Glutamatergic neuron (in vitro differentiated cells): ENCODE data around the gene AGAP1. TPM values are rescaled to one million over a fixed set of nuclear protein-coding genes. Genes with fewer than 3 reads are reported as not detected.
A peak's percentile ranks its signal among the peaks of the same experiment; 100 is the strongest.

ENCODE experiments used
- DNase-seq: peaks from one replicate; pipeline ENCODE4 v3.0.0; 2022
- H3K27ac Mint-ChIP-seq: one replicate; pipeline ENCODE4 v1.8.0; 2020; ENCODE audit warnings: mild to moderate bottlenecking, mixed read lengths, inconsistent platforms; ENCODE audit not compliant: unreplicated experiment
- H3K27me3 Mint-ChIP-seq: one replicate; pipeline ENCODE4 v1.8.0; 2020; ENCODE audit warnings: mild to moderate bottlenecking, moderate library complexity, mixed read lengths, inconsistent platforms; ENCODE audit not compliant: unreplicated experiment
- H3K36me3 Mint-ChIP-seq: one replicate; pipeline ENCODE4 v1.8.0; 2020; ENCODE audit warnings: mild to moderate bottlenecking, mixed read lengths, inconsistent platforms; ENCODE audit not compliant: unreplicated experiment
- H3K4me1 Mint-ChIP-seq: one replicate; pipeline ENCODE4 v1.8.0; 2020; ENCODE audit warnings: mild to moderate bottlenecking, low read depth, mixed read lengths, inconsistent platforms; ENCODE audit not compliant: unreplicated experiment
- H3K4me3 Mint-ChIP-seq: one replicate; pipeline ENCODE4 v1.8.0; 2020; ENCODE audit warnings: mild to moderate bottlenecking, mixed read lengths, inconsistent platforms; ENCODE audit not compliant: unreplicated experiment
- H3K9me3 Mint-ChIP-seq: one replicate; pipeline ENCODE4 v1.8.0; 2020; ENCODE audit warnings: mild to moderate bottlenecking, moderate library complexity, mixed read lengths, inconsistent platforms; ENCODE audit not compliant: unreplicated experiment
- CTCF ChIP-seq: fragments of 200-600 bp; sonication (generic); IDR thresholded peaks from one replicate; pipeline ENCODE4 v1.5.0; 2021; ENCODE audit not compliant: partially characterized antibody, unreplicated experiment
- total RNA-seq: library from RNA; stranded (reverse); fragmentation: NEBNext Ultra II Directional; extraction: Animal tissue kit (Norgen Biotek cat#: 25700); gene quantifications from one replicate; pipeline ENCODE4 v1.2.1, GENCODE V29; 2021; ENCODE audit not compliant: unreplicated experiment

Gene AGAP1
- total RNA-seq, 1 donor from 2014 or later = 153 TPM

- no peak for TF ChIP-seq CTCF
- H3K4me3 Mint-ChIP-seq = no peak overlapping the region
- peaks cover 5% of the 10 kb centered on the region for H3K27me3 Mint-ChIP-seq
- no peak overlapping the region for H3K27ac Mint-ChIP-seq
- H3K9me3 Mint-ChIP-seq = peaks cover 8% of the 10 kb centered on the region
- H3K36me3 Mint-ChIP-seq = no peaks in the 10 kb centered on the region
- DNase-seq = no peak
- peaks cover 7% of the 10 kb centered on the region for H3K4me1 Mint-ChIP-seq
Observed at GRCh38 chr2:235990344-235990743, 496.5 kb downstream of the AGAP1 start.

- Mint-ChIP-seq H3K27me3 (peaks cover 11% of the 10 kb centered on the region), H3K27ac (no peak overlapping the region), H3K4me1 (peaks cover 16% of the 10 kb centered on the region), H3K4me3 (no peak overlapping the region), H3K36me3 (no peaks in the 10 kb centered on the region), H3K9me3 (peaks cover 8% of the 10 kb centered on the region)
- DNase-seq = no peak
- TF ChIP-seq CTCF = no peak
Observed at GRCh38 chr2:235992024-235992423, 498.2 kb downstream of the AGAP1 start.

GRCh38 chr2:235996419-235996818 is 502.6 kb downstream of the AGAP1 start:
- peaks cover 9% of the 10 kb centered on the region for H3K9me3 Mint-ChIP-seq

GRCh38 chr2:235999011-235999410 is 505.2 kb downstream of the AGAP1 start:
- H3K36me3 Mint-ChIP-seq = no peaks in the 10 kb centered on the region
- H3K27ac Mint-ChIP-seq = no peak overlapping the region
- H3K4me3 Mint-ChIP-seq = no peak overlapping the region
- peaks cover 19% of the 10 kb centered on the region for H3K27me3 Mint-ChIP-seq
- peaks cover 12% of the 10 kb centered on the region for H3K4me1 Mint-ChIP-seq
- TF ChIP-seq CTCF = no peak
- no peak for DNase-seq
- peaks cover 12% of the 10 kb centered on the region for H3K9me3 Mint-ChIP-seq

More at GRCh38 chr2:235996419-235996818, 502.6 kb downstream of the AGAP1 start:
- peak; percentile 46 for DNase-seq
- peaks cover 9% of the 10 kb centered on the region for H3K4me1 Mint-ChIP-seq
- H3K4me3 Mint-ChIP-seq = no peak overlapping the region
- no peaks in the 10 kb centered on the region for H3K36me3 Mint-ChIP-seq
- H3K27ac Mint-ChIP-seq = no peak overlapping the region
- TF ChIP-seq CTCF = no peak
- H3K27me3 Mint-ChIP-seq = peaks cover 17% of the 10 kb centered on the region

- H3K4me3 Mint-ChIP-seq = no peak overlapping the region
- peak overlapping the region; percentile 23 for H3K27ac Mint-ChIP-seq
- no peak for DNase-seq
- H3K27me3 Mint-ChIP-seq = peaks cover 19% of the 10 kb centered on the region
- H3K4me1 Mint-ChIP-seq = peaks cover 11% of the 10 kb centered on the region
- H3K36me3 Mint-ChIP-seq = no peaks in the 10 kb centered on the region
- peaks cover 8% of the 10 kb centered on the region for H3K9me3 Mint-ChIP-seq
- no peak for TF ChIP-seq CTCF
Observed at GRCh38 chr2:236001166-236001828, 507.5 kb downstream of the AGAP1 start.
